ENCODE results near the gene OR4K1.
"Not testable (repeated sequence)": the region's sequence is repeated elsewhere in the genome, so short reads cannot be mapped to it uniquely, and the experiment has no call there.

The OR4K1 gene, protein sequence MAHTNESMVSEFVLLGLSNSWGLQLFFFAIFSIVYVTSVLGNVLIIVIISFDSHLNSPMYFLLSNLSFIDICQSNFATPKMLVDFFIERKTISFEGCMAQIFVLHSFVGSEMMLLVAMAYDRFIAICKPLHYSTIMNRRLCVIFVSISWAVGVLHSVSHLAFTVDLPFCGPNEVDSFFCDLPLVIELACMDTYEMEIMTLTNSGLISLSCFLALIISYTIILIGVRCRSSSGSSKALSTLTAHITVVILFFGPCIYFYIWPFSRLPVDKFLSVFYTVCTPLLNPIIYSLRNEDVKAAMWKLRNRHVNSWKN

DNA sequence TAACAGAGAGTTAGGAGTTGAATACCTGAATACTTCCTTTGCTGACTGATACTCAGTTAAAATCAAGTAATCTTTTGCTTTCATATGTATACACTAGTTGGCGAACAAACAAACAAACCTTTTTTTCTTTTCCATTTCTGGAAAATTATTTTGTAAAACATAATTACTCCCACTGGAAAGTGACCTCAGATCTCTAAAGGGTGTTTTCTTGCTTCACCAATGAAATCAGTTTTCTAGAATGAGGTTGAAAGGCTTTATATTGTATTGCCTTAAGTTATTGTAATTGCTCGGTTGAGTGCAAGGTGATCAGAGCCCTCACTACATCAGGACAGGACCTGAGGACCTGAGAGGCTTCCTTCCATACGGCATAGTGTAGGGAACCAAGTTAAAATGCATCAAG is at the start of gene OR4K1:
TSS of gene OR4K1 (plus strand) at position 301 of the 400 bp plus-strand sequence. CDS start 4,750 bp downstream, outside the sequence.
- no peak for DNase-seq

DNA sequence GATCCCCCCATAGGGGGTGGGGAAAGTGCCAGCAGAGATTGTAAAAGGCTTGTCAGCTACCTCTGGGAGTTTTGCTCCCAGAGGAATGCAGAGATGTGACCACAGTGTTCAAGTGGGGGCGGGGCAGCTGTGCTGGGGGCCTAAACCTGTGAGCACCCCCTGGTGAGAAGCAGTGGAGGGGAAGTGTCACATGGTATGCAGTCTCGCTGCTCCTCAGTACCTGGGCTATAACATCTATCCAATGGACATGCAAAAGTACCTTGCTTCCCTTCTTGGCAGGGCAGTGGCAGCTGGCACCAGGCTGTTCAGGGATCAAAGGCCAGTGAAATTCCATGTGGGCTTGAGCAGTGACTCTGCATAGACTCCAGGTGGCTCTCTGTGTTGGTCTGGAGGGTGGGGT is 35.4 kb upstream of the OR4K1 start:
- DNase-seq = no peak

DNA sequence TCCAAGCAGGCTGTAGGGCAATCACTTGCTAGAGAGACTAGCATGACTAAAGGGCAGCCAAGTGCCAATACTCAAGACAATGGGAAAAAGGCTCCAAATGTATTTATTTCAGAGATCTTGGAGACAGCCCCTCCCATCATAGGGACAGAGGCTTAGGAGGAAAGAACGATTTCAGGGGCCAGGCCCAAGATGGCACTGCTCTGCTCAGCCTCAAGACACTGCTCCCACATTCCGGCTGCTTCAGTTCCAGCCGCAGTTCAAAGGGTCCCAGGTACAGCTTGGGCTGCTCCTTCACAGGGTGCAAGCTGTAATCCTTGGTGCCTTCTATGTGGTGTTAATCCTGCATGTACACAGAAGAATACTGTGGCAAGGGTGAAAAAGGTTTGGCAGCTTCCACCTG is 29.7 kb upstream of the OR4K1 start:
- DNase-seq = no peak

DNA sequence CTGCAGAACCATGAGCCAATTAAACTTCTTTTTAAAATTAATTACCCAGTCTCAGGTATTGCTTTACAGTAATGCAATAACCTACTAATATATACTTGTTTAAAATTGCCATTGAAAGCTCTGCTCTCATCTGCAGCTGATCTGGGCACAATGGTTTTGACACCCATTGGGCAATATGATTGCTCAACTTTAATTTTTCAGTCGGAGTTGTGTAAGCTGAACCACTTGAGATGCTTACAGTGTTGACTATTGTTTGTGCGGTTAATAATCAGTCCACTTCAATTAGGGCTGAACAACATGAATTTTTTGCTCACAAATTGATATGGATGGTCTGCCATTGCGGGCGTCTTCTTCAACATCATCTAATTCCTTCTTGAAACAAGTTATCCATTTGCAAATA is 28.3 kb upstream of the OR4K1 start:
- no peak for DNase-seq

DNA sequence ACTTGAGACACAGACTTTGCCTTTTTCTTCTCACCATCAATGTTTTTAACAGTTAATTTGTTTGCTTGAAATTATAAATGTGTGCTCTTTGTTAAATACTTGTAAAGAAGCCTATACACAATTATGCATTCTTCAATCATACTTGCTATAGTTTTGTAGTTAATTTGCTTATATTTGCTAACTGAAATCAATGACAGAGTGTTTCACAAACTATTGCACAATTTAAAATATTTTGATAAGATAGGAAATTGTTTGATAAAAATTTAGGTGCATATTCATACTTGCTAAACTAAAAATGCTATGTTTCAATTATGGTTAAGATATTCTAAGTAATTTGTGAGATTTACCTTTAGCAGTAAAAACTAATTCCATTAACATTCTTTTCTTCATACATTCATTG is 24.1 kb upstream of the OR4K1 start:
- DNase-seq = no peak

DNA sequence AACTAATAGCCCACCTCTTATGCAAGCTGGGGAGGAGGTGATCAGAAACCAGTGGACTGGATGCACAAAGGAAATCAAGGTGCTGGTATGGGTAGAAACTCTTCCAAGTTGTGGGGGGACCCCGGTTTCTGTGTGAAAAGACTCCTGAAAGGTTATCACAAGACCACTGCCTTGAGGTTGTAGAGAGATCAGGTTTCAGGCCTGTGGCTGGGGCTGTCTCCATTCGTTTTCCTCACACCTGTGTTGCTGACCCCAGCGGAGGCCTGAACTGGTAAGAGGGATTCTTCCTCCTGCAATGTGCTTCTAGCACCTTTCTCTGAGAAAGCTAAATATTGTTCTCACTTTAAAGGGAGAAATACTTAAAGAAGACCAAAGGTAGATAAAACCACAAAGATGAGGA is 19.6 kb upstream of the OR4K1 start:
- no peak for DNase-seq

DNA sequence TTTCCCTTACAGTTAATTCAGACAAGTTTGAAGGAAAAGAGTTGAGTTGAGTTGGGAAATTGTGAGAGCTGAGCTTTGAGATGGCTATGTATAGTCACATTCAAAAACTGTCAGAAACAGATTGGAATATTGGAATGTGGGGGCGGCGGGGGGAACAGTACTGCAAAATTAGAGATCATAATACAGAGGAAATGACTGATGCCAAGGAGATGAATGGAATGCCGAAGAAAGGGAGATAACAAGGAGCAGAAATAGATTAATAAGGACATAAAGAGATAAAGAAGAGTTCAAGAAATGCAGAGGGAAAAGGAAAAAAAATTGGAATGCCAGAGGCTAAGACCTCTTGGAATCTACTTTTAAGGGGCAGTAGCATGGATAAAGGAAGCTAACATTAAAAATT is 13.5 kb upstream of the OR4K1 start:
- DNase-seq = no peak

DNA sequence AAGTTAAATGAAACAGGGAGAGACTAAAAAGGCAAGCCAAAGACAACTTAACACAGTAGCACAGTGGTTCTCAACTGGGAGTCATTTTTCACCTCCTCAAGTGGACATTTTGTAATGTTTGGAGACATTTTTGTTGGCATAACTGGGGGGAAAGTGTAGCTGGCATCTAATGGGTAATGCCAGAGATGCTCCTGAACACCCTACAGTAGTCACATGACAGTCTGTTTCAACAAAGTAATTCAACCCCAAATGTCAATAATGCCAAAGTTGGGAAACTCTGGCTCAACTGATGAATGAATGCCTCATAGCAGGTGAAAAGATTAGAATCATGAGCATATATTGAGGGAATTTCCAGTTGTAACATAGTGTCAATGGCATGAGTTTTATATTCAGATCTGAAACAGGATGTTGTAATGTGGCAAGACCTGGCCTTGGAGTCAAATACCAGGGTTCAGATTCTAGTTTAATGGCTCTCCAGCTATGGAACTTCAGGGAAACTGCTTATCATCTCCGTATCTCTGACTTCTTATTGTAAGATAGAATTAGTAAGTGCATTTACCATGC is 12.7 kb upstream of the OR4K1 start:
- DNase-seq = no peak

DNA sequence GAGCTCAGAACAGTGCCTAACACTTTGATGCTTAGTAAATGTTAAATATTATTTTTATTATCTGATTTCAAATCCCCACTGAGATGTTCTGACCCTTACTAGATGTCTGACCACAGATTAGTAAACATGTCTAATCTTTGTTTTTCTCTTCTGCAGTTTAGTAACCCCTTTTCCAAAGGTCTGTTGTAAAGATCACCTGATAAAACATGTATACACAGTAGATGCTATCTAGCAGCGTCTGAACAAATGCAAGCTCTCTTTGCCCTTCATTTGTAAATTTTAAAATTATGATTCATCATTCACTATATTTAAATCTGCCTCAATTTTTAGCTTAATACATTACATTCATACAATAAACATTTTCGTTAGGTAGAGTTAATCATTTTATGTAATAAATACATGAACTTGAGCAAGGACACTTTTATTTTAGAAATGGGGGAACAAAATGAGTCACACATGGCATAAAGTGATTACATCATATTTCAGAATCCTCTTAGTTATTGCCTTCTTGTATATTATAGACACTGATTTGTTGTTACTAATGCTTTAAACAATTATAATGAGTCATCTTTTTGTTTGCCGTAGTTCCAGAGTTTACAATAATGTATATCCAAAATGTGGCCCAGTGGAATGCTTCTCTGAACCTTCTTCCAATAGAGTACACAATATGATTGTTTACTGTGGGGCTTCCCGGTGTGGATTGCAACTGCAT is 12.0 kb upstream of the OR4K1 start:
- DNase-seq = no peak

DNA sequence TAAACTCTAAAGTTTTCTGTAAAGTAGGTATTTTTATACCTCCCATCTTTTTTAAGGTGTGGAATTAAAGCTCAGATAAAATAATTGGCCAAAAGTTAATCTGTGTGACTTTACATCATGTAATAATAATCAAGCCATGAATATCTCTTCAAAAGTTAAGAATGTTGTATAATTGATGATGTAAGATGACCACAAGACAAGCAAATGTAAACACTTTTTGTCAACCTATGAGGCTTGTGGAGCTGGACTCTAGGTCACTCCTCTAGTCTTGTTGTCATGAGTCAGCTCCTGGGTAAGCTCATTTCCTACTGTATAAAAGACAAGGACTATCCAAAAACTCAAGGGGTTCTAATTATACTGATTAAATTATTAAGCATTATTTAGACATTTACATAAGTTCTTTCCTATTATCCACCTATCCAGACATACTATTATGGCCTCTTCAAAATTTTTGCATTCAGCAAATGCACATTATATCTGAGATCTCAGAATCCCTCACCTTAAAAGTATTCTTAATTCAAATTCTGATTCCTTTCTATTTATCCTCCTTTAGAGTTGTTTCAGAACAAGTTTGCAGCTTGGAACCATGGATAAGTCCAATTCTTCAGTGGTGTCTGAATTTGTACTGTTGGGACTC is 10.6 kb upstream of the OR4K1 start, which contains the start of gene OR4K5:
TSS of gene OR4K5 (plus strand) at position 587 of the 637 bp plus-strand sequence. CDS start at position 587, 0 bp downstream.
- no peak for DNase-seq

DNA sequence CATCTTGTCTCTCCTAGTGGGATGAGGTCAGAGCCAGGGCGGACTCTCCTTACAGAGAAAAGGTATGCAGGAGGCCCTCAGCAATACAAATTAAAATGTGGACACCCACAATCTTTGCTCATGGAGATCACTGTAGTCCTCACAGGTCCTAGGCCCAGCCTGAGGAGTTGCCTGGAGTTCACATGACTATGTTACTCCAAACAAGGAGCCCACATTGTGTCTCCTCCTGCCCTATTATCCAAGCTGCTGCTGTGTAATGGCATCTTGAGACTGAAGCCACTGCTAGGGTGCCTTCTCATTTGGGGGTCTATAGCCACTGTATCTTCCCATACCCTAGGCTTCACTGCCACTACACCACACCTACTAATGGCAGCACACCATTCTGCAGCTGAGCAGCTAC is 11.0 kb downstream of the OR4K1 start:
- DNase-seq = no peak

DNA sequence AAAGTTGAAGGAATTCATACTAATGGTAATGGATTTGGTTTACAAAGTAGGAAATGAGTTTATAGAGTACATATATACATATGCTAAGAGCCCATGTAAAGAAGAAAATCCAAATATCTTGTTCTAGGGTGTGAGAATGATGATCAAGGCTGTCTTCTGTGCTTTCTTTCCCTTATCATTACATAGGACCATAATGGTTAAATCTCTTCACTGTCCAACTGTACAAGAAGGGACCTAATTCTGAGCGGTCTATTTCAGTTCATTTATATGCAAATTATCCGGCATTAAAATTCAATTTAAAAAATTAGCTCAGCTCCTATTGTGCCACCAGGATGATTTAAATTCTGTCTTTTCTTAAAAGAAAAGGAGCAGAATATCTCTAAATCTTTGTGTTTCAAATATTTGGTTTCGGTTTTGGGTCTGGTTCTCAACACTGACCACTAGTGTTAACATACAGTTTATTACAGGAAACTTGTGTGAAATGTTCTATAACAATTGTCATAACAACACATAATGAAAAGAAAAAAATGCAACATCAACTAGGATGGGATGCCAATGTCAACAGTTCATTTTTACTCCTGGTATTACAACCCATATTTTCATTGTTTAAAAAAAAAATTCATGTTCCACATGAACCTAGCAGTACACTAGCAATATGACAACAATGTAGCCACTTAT is 16.8 kb downstream of the OR4K1 start:
- DNase-seq = no peak

DNA sequence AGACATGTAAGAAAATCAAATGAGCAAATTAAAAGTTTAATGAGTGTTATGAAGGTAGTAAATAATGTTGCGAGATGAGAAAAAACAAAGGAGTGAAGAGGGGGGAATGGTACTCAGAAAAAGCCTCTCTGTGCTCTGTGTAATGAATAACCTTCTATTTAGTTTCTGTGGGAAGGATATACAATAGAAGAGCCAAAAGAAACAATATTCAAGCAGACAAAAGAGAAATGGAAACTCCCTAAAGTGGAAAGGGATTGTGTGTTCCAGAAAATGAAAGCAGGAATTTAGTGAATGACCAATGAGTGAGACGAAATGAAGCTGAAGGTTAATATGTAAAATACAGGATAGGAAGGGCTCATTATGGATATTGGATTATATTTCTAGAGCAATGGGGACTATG is 18.5 kb downstream of the OR4K1 start:
- no peak for DNase-seq

DNA sequence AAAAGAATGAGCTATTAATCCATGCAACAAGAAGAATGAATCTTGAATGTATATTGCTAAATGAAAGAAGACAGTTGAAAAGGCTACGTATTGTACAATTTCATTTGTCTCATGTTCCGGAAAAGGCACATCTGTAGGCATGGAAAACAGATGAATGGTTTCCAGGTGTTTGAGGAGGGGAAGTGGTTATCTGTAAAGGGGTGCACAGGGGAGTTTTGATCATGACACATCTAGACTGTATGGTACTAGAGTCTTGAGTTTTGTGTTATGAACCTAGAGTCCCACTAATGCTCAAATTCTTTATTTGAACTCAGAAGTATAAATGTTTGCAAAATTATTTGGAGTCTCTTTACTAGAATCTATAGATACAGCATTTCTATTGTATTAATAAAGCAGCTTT is 39.0 kb downstream of the OR4K1 start:
- DNase-seq = not testable (repeated sequence)

DNA sequence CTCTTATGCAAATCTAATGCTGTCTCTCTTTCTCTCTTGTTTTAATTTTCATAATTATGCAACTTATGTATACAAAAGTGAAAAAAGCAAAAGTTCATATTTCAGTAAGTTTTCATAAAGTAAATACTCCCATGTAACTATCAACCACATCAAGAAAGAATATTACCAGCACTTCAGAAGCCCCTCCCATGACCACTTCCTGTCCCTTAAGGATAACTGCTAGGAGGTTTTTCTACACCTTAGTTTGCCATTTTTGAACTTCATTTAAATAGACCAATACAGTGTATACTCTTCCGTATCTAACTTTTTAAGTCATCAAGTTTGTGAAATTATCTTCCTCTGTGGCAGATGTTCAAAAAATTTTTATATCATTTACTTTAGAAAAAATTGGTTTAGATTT is 44.1 kb downstream of the OR4K1 start:
- DNase-seq = no peak

DNA sequence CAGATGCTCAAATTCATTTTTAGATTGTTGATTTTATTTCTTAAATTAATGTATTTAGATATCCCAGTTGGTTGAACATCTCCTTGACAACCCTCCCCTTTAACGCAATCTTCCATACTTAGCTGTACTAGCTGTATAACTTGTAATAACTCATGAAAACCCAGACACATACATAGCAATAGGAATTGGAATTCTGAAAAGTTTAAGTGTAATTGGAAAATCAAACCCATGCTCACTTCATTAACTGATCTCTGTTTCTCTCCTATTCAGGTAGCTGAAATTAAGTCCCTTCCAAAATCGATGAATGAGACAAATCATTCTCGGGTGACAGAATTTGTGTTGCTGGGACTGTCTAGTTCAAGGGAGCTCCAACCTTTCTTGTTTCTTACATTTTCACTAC is 44.6 kb downstream of the OR4K1 start, which contains the start of gene OR4K15:
TSS of gene OR4K15 (plus strand) at position 301 of the 400 bp plus-strand sequence. CDS start at position 301, 0 bp downstream.
- DNase-seq = no peak
